COLO668 (cell line): ENCODE results near the gene IL13.

ENCODE experiments used
- DNase-seq: peaks from one replicate; lab custom pipeline; 2025; ENCODE audit not compliant: unreplicated experiment; lab: John Stamatoyannopoulos, UW

IL13 gene

DNA sequence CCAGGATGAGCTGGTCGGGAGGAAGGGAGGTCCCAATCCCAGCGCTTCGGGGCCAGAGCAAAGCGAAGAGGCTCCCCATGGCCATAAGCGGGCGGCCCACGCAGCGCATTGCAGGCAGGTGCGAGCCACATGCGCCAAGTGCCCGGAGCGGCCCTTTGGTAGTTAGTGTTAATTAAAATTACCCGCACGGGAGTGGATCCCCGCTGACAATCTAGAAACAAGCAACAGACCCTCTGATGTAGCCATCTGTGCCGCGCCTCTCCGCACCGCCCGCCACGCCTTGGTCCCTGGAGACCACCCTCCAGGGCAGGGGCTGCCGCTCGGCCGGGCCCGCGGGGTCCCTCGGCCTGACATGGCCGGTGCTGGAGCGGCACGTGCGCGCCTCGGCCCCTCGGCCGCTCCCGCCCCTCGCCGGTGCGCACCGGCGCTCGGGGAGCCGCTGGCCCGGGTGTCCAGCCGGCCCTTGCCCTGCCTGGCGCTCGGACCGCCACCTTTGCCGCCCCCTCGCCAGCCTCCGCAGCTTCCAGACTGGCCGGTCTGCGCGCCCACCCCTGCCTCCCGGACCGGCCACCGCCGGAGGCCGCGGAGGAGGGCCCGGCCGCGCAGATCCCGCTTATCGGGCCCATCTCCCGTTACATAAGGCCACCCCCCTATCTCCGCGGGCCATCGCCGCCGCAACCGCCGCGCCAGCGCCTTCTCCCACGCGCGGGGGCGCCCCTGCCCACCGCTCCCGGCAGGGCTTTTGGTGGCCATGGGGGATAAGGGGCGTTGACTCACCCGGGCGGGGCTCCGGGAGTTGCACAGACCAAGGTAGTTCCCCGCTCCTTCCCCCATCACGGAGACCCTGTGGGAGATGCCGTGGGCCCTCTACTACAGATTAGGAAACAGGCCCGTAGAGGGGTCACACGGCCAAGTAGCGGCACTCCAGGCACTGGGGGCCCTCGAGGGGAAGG is 1.9 kb upstream of the IL13 start:
- DNase-seq, result peak; percentile 25

DNA sequence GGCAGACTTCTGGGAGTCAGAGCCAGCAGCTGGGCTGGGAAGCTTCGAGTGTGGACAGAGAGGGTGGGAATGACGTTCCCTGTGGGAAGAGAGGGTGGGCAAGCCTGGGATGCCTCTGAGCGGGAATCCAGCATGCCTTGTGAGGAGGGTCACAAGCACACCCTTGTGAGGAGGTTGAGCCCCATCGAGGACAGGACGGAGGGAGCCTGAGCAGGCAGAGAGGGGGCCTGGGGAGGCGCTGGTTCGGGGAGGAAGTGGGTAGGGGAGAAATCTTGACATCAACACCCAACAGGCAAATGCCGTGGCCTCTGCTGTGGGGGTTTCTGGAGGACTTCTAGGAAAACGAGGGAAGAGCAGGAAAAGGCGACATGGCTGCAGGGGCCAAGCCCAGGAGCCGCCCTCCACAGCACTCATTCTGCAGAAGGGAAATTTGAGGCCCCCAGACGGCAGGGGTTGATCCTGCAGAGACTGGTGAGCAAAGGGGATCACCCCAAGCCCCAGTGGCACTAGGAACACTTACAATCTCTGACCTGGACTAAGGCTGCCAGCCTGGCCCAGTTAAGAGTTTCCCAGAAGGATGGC is 1.1 kb upstream of the IL13 start:
- DNase-seq, result no peak

DNA sequence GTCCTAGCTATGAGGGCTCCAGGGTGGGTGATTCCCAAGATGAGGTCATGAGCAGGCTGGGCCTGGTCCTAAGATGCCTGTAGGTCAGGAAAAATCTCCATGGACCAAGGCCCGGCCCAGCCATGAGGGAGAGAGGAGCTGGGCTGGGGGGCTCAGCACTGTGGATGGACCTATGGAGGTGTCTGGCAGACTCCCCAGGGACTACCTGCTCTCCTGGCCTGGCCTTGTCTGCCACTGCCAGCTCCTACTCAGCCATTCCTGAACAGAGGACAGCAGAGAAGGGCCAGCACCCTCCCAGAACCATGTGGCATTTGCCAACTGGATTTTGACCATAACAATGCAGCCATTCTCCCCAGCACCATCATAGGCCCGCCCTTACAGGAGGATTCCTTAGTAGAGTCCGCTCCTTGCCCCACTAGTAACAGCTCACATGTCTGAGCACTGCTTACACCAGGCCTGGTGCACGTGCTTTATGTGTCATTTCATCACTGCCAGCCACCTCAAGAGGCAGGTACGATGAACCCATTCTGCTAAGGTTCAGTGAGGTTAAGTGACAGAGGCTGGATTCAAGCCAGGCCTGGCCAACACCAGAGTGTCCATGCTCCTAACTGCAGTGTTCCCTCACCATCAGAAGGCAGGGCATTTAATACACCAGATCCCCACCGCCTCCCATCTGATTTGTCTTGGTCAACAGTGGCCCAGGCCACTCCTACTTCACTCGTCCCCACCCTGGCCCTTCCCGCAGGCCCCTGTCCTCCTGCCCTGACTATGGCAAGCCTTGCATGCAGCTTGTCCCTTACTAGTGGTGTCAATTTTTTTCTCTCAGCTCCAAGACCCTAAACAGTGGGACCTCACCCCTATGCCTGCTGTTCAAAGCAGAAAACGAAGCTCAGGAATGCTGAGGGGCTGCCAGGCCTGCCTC is 669 bp downstream of the IL13 start:
- DNase-seq, result no peak

DNA sequence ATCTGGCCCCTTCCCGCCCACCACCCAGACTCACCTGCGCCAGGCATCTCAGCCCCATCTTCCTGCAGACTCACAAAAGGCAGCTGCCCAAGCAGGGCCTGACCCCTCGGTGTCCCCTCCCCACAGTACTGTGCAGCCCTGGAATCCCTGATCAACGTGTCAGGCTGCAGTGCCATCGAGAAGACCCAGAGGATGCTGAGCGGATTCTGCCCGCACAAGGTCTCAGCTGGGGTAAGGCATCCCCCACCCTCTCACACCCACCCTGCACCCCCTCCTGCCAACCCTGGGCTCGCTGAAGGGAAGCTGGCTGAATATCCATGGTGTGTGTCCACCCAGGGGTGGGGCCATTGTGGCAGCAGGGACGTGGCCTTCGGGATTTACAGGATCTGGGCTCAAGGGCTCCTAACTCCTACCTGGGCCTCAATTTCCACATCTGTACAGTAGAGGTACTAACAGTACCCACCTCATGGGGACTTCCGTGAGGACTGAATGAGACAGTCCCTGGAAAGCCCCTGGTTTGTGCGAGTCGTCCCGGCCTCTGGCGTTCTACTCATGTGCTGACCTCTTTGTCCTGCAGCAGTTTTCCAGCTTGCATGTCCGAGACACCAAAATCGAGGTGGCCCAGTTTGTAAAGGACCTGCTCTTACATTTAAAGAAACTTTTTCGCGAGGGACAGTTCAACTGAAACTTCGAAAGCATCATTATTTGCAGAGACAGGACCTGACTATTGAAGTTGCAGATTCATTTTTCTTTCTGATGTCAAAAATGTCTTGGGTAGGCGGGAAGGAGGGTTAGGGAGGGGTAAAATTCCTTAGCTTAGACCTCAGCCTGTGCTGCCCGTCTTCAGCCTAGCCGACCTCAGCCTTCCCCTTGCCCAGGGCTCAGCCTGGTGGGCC is 1.9 kb downstream of the IL13 start:
- no peak for DNase-seq

DNA sequence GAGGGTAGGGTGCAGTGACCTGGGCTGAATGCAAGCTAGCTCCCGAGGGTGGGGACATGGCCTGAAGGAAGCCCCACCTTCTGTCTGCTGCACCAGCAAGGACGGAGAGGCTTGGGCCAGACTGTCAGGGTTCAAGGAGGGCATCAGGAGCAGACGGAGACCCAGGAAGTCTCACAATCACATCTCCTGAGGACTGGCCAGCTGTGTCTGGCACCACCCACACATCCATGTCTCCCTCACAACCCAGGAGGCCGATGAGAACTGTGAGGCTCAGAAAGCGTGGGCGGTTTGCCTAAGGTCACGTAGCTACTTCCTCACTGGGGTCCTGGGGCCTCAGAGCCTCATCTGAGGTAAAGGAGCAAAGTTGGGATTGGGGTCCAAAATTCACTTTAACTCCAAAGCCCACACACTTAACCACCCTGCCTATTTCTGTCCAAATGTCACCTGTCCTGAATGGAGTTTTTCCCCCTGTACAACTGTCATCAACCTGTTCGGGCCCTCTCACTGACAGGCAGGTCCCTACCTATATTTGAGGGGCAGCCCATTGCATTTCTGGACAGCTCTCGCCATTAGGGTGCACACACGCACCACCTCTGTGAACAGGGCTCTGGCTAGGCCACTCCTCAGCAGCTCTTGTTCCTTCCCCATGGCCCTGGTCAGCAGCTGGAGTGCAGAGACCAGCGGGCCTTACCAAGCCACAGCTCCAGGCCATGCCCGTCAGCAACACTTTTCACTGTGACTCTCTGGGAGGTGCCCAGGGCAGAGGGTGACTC is 3.4 kb downstream of the IL13 start:
- no peak for DNase-seq

DNA sequence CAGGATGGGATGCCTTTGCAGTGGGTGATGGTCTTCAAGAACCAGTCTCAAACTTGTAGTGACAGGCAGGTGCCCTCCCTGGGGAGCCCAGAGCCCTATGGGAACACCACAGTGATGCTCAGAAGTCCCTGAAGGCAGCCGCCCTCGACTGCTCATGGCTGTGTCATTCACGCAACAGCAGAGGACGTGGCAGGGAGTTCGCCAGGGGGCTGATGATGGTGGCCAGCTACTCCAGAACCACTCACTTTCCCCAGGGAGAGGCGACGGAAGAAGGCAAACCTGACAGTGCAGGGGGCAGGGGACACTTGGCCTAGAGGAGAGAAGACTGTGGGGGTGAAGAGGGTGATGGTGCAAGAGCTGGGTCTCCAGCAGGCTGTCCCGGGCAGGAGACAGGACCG is 4.0 kb downstream of the IL13 start:
- DNase-seq, result no peak

DNA sequence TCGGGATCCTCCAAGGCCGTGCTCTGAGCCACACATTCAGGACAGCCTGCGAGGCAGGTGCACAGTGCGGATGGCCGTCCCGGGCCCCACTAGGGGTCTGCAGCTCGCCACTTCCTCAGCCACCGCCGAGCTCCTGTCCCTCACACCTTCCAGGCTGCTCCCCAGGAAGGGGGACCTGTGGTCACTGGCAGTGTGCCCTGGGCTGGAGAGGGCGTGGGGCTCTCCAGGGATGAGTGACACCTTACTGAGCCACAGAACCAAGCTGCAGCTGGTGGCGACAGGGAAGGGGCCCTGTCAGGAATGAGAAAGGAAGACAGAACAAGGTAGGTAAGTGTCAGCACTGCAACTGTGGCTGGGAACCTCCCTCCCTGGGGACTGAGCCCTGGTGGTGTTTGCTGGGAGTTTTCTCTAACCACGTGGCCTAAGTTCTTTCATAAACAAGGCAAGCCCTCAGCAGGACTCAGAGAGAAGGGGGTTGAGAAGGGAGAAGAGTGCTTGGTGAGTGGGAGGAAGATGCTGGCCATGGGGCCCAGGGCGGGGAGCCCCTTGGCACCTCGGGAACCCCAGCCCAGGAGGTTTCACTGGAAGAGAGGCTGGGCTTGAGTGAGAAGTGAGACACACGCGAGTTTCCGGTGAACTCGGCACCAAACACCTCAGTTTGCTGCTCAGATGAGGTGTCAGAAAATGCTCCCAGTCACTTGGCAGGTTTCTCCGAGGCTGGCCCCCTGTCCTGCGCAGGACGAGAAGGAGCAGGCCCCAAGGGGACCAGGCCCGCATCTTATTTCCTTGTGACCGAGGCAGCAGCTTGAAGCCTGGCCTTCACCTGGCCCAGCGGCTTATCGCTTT is 5.2 kb downstream of the IL13 start:
- DNase-seq, result no peak

DNA sequence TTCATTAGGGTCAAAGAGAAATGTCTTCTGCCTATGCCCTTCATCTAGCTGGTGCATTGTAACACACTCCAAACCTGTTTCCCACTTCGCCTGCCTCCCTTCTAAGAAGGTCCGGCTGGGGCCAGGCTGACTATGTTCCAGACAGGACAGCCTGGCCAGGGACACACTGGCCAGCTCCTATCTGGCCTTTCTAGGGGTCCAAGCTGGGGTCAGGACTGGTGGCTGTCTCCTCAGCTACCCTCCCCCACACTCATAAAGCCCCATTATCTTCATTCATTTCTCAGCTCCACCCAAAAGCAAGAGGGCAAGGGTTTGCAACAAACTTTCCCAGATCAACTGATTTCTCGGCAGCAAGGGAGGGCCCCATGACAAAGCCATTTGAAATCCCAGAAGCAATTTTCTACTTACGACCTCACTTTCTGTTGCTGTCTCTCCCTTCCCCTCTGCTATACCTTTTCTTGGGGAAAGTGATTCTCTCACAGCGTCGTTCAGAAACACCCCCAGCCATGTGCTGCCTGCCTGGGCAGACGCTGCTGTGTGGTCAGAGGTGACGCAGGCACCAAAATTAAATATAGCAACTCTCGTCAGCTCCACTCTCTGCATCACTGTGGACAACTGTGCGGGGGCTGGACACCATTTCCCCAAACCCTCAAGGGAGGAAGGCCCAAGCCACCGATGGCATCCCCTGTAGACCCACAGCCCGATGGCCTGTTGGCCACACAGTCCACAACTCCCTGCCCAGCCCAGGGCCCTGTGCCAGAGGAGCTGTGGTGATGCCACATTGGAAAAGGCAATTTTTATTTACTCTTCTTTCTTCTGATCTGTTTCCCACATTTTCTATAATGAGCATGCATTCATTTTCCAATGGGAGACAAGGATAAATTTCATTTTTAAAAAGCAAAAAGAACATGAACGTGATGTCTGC is 6.1 kb downstream of the IL13 start:
- no peak for DNase-seq

DNA sequence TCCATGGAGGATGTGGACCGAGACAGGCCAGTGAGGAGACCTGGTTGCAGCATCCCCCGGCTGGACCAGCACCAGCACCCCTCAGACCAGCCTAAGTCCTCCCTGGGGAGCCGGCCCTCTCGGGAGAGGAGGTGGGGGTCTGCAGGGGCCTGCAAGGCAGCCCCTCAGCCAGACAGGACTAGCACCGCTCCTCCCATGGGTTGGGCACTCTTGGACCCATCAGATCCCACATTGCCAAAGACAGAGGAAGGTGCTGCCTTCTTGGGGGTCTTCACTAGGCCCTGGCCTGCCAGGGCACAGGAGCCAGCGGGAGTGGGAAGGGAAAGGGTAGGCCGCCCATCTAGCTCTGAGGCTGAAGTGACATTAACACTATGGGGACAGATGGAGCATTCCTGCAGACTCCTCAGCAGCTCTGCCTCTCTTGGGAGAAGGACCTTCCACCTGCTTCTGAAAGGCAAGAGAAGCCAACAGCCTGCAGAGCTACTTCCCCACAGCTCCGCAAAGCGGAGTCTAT is 6.8 kb downstream of the IL13 start:
- DNase-seq, result no peak

DNA sequence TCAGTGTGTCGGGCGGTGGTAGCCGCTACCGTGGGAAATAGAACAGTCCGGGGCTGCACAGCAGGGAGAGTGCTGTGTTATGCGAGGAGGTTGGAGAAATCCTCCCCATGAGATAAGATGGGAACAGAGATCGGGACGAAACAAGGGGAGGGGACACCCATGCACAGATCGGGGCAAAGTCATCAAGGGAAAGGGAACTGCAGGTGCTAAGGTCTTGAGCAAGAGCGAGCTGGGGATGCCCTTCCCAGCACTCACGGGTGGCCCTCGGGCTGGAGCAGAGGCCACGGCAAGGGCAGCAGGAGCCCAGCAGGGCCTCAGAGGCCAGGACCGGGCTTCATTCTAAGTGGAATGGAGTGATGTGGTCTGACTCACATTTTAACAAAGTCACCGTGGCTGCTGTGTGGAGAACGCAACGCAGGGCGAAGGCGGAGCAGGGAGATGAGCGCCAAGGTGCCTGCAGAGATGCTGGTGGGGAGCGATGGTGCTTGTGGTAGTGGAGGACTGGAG is 7.7 kb downstream of the IL13 start:
- DNase-seq, result no peak

DNA sequence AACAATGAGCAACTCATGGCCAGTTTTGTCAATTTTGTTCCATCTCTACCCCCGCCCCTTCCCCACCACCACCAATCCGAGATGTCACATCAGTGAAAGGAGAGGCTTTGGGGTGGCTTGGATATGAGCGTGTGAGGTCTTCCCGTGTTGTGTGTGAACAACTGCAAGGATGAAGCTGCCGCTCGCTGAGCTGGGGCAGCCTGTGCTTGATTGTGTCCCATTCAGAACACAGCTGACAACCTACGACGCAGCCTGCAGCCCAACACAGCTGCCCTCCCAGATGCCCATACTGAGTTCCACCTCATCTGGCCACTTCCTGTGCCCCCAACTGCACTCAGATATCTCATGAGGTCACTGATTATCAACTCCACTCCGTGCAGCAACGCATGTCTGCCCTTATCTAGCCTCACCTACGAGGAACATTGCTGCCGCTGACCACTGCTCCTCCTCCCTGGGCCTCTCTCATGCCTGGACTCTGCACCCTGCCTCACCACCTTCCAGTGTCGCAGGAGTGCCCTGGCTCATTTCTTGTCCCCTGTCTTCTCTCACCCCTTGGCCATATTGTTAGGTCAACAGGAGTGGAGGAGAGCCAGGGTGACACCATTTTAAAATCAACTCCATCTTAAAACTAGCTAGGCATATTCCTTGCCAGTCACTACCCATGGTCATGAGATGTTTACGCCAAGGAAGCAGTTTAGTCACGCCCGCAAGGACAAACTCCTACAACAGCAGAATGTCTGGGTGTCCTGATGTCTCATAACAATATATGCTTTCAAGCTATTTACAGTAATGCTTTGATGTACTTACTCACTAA is 8.5 kb downstream of the IL13 start:
- no peak for DNase-seq

DNA sequence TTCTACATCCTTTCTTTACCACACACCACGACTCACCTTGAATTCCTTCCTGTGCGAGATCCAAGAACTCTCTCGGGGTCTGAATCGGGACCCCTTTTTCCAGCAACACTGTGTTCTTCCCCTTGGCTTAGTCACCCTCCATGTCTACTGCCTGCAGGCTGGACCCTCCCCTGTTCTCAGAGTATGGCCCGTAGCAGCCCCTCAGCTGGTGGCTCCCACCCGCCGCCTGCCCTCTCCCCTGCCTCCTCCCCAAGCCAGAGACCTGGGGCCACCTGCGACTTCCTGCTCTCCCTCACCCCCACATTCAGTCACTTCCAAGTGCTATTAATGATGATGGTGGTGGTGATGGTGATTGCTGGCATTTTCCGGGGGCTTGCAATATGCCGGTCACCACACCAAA is 9.3 kb downstream of the IL13 start:
- no peak for DNase-seq

DNA sequence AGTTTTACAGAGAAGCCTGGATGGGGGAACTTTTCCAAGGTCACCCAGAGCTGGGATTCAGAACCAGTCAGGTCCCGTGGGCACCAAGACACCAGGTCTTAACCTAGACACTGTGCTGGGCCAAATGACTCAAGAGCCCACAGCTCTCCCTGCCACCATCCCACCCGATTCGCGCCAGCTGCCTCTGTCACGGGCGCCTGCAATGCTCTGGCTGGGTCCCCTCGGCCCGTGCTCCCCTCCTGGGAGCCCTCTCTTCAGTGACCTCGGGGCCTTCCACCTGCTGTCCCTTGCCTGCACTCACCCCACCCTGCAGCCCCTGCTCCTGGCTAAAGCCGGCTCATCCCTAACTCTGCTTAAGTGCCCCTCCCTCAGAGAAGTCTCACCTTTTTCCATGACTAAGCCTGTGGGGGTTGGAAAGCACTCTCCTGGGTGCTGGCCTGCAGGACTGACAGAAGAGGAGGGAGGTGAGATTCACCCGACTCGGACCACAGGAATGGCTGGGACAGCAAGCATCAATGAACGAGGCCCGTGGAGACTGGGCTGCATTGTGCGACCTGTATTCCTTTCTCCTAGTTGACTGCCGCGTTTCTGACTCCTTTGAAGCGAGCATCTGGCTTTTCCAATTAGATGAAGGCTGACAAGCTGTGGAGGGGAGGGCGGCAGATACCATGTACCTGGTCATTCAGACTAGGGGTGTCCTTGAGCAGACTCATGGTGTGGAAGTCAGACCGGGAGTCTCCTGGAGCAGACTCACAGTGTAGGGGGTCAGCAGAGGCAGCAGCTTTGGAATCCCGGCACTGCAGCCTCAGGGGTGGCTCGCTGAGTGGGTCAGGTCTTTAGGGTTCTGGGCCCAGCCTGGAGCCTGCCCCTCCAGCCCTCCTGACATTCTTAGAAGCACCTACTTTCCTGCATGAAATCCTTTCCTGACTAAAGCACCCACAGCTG is 10.1 kb downstream of the IL13 start:
- no peak for DNase-seq

DNA sequence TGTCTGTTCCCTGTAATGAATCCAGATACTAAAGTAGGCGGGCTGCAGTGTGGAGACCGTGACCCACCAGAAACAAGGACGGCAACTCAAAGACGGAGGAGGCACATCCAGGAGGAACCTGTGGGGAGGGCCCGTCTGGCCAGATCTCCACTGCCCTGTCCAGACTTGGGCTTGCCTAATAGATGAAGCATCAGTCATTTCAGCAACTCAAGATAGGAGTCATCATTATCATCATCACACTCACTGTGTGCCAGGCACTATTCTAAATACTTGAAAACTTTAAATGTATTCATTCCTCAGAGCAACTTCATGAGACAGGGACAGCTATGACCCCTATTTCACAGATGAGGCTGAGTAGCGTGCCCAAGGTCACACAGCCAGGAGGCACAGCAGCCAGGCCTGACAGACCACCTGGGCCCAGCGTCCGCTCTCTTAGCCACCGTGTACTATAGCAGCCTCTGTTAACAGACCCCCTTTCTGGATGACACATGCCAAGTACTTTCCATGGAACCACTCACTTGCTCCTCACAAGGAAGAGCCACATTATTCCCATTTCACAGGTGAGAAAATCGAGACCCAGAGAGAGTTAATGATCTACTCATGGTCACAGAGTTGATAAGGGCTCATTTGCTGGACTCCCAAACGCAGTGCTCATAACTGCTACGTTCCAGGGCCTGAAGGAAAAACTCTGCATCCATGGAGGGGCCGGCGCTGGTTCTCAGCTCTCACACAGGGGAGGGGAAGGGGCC is 10.9 kb downstream of the IL13 start:
- DNase-seq, result no peak

DNA sequence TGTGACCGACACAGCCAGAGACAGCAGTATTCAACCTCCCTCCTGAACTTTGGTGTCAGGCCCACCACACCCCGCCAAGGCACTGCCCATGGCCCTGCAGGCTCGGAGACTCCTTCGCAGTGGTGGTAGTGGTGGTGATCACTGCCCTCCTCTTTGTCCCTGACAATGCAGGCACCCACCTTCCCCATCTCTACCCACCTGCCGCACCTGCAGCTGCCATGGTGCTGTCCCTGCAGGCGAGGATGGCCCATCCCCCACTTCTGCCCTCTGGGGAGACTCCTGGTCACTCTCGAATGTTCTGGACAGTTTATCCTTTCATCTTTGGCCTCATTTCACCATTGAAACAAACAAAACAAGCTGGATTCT is 11.5 kb downstream of the IL13 start:
- no peak for DNase-seq
